MM.1S (cell line): ENCODE measurements around the gene ABHD12.

Experiments used
- CTCF ChIP-seq: fragments of 300-600 bp; sonication (generic); IDR thresholded peaks from 2 replicates; pipeline ENCODE4 v1.5.1; 2016; ENCODE audit warnings: antibody characterized with exemption, low read length, mixed read lengths
- EZH2 ChIP-seq: fragments of 300-600 bp; sonication (generic); optimal IDR thresholded peaks from 2 replicates; pipeline ENCODE3; 2017; ENCODE audit warnings: low read depth, mild to moderate bottlenecking, antibody characterized with exemption, low read length, mixed read lengths
- EZH2phosphoT487 ChIP-seq: fragments of 300-600 bp; sonication (generic); IDR thresholded peaks from 2 replicates; pipeline ENCODE4 v1.6.1; 2018; ENCODE audit warnings: antibody characterized with exemption, low read length

GRCh38 chr20:25323496-25324246 is 67.0 kb downstream of the ABHD12 start:
- TF ChIP-seq CTCF = no peak
- no peak for TF ChIP-seq EZH2phosphoT487
- TF ChIP-seq EZH2 = no peak
